HFF-Myc (cell line): ENCODE data around the gene YIPF6.
"Not testable (repeated sequence)": the region's sequence is repeated elsewhere in the genome, so short reads cannot be mapped to it uniquely, and the experiment has no call there.

Experiments
- DNase-seq: peaks from one replicate; pipeline ENCODE4 v3.0.0-alpha.2; 2011; ENCODE audit warnings: low read depth; ENCODE audit errors: extremely low read depth
- H3K4me3 ChIP-seq: replicated peaks from 2 replicates; pipeline ENCODE4 v1.5.1; 2011; ENCODE audit warnings: low read depth, mild to moderate bottlenecking, control low read depth, low read length
- CTCF ChIP-seq: IDR thresholded peaks from 2 replicates; pipeline ENCODE4 v1.5.1; 2012; ENCODE audit warnings: mild to moderate bottlenecking, low read depth, low read length, control low read depth; ENCODE audit errors: missing control alignments

The YIPF6 gene

DNA sequence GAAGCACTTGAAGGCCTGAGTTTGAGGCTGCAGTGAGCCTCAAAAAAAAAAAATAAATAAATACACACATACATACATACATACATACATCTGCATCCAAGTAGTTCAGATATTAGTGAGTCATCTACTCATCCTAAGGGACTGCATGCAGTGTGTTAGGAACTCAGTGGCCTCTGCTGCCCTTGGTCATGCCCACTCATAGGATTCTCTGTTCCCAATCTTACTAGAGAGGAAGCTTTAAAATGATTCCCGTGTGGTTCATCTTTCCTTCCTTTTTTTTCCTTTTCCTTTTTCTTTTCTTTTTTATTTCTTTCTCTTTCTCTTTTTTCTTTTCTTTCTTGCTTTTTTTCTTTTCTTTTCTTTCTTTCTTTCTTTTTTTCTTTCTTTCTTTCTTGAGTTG lies 10.9 kb upstream of the YIPF6 start:
- H3K4me3 ChIP-seq, result no peak overlapping the region
- TF ChIP-seq CTCF, result no peak
- DNase-seq, result no peak

GRCh38 chrX:68488657-68489056 lies 10.2 kb upstream of the YIPF6 start:
- no peak for DNase-seq
- no peak for TF ChIP-seq CTCF
- no peak overlapping the region for H3K4me3 ChIP-seq

- no peak overlapping the region for H3K4me3 ChIP-seq
- DNase-seq, result no peak
- peak; percentile 25 for TF ChIP-seq CTCF
Observed at GRCh38 chrX:68490644-68491043, 8.2 kb upstream of the YIPF6 start.

DNA sequence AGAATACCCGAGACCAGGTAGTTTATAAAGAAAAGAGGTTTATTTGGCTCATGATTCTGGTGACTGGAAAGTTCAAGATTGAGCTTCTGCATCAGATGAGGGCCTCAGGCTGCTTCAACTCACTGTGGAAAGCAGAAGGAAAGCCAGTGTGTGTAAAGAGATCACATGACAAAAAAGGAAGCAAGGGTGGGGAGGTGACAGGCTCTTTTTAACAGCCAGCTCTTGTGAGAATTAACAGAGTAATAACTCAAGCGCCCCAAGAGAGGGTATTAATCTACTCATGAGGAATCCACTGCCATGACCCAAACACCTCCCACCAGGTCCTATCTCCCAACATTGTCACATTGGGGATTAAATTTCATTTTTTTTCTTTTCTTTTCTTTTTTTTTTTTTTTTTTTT lies 6.3 kb upstream of the YIPF6 start:
- H3K4me3 ChIP-seq, result no peak overlapping the region
- TF ChIP-seq CTCF, result no peak
- DNase-seq, result no peak

- not testable (repeated sequence) for DNase-seq, H3K4me3 ChIP-seq
Observed at GRCh38 chrX:68493776-68494175, 5.1 kb upstream of the YIPF6 start.

GRCh38 chrX:68498044-68498507 lies 775 bp upstream of the YIPF6 start:
- TF ChIP-seq CTCF, result no peak
- H3K4me3 ChIP-seq, result peak overlapping the region; percentile 70
- no peak for DNase-seq

DNA sequence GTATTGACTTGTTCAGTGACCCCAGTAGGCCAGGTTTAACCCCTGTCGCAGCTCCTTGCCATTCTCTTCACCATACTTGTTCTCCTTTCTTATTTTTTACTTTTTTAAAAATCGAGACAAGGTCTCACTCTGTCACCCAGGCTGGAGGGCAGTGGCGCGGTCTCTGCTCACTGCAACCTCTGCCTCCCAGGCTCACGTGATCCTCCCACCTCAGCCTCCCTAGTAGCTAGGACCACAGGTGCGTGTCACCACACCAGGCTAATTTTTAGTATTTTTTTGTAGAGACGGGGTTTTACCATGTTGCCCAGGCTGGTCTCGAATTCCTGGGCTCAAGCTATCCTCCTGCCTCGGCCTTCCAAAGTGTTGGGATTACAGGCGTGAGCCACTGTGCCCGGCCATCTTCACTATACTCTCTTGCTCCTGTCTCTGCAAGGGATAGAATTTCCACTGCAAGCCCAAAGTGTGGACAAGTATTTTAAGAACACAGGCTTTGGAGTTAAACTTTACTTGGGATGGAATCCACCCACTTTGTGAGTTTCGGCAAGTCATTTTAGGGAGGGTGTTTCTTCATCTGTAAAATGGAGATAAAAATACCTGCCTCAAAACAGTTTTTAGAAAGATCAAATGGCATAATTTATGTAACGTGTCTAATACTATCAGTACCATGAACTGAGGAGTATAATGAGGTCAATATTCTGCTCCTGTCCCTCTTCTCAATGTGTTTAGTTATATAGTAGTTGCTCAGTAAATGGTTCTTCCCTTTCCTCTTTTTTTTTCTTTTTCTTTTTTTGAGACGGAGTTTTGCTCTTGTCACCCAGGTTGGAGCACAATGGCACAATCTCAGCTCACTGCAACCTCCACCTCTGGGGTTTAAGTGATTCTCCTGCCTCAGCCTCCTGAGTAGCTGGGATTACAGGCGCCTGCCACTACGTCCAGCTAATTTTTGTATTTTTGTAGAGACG lies 973 bp downstream of the YIPF6 start:
- no peak for TF ChIP-seq CTCF
- H3K4me3 ChIP-seq, result peak overlapping the region; percentile 70
- DNase-seq, result no peak
